DND-41 (cell line): ENCODE data around the gene CDK15.

Experiments used
- CTCF ChIP-seq: IDR thresholded peaks from 2 replicates; pipeline ENCODE4 v1.5.1; 2012; ENCODE audit warnings: borderline replicate concordance, low read length, moderate library complexity, mild to moderate bottlenecking; ENCODE audit not compliant: poor library complexity, severe bottlenecking; ENCODE audit errors: extremely low read depth
- EZH2 ChIP-seq: IDR thresholded peaks from 3 replicates; pipeline ENCODE4 v1.6.1; 2012; ENCODE audit warnings: borderline replicate concordance, low read depth, mild to moderate bottlenecking, moderate library complexity, low read length, inconsistent platforms; ENCODE audit not compliant: severe bottlenecking

- TF ChIP-seq EZH2 = no peak
- TF ChIP-seq CTCF = no peak
Observed at GRCh38 chr2:201828220-201828619, 21.9 kb downstream of the CDK15 start.
